Naive B cell (primary cell): Measurements from ENCODE around the gene RTL9. TPM values are rescaled to one million over a fixed set of nuclear protein-coding genes. Genes with fewer than 3 reads are reported as not detected.
A peak's percentile ranks its signal among the peaks of the same experiment; 100 is the strongest.
"Not testable (repeated sequence)": the region's sequence is repeated elsewhere in the genome, so short reads cannot be mapped to it uniquely, and the experiment has no call there.

ENCODE experiments used
- ATAC-seq, 2 donors: fragments of 150-1000 bp; cut with Tn5 transposase; 2 replicates each; pipeline ENCODE4 v1.10.0; 2021; ENCODE audit warnings: low read depth in 2 of 2, mild to moderate bottlenecking in 2 of 2, moderate library complexity in 2 of 2
- DNase-seq: peaks from one replicate; pipeline ENCODE4 v3.0.0; 2022
- H3K27ac Mint-ChIP-seq, 6 donors: one replicate each; pipeline ENCODE4 v1.8.0; 2020 to 2022; ENCODE audit warnings: mild to moderate bottlenecking in 6 of 6, mixed read lengths in 6 of 6, moderate library complexity in 5 of 6, inconsistent platforms in 2 of 6
- H3K27me3 Mint-ChIP-seq, 3 donors: one replicate each; pipeline ENCODE4 v1.8.0; 2021 to 2022; ENCODE audit warnings: mixed read lengths in 3 of 3, mild to moderate bottlenecking in 1 of 3
- H3K36me3 Mint-ChIP-seq, 2 donors: one replicate each; pipeline ENCODE4 v1.8.0; 2020 to 2022; ENCODE audit warnings: mixed read lengths in 2 of 2, inconsistent platforms in 1 of 2, mild to moderate bottlenecking in 1 of 2
- H3K4me1 Mint-ChIP-seq, 3 donors: one replicate each; pipeline ENCODE4 v1.8.0; 2020 to 2022; ENCODE audit warnings: mixed read lengths in 3 of 3, inconsistent platforms in 1 of 3, mild to moderate bottlenecking in 1 of 3, moderate library complexity in 1 of 3
- H3K4me3 Mint-ChIP-seq, 8 donors: one replicate each; pipeline ENCODE4 v1.8.0; 2020 to 2022; ENCODE audit warnings: mild to moderate bottlenecking in 8 of 8, mixed read lengths in 8 of 8, moderate library complexity in 8 of 8, inconsistent platforms in 2 of 8
- H3K9me3 Mint-ChIP-seq, 7 donors: one replicate each; pipeline ENCODE4 v1.8.0; 2020 to 2022; ENCODE audit warnings: mixed read lengths in 7 of 7, mild to moderate bottlenecking in 5 of 7, inconsistent platforms in 2 of 7, moderate library complexity in 1 of 7
- polyA plus RNA-seq, 6 donors: library from polyadenylated mRNA; unstranded; fragments of 300-500 nt; fragmentation: Illumina TruSeq; gene quantifications; one replicate each; pipeline ENCODE4 v1.2.3, GENCODE V29; 2021; ENCODE audit warnings: low read depth in 6 of 6

The RTL9 gene
- polyA plus RNA-seq, 6 donors from 2014 or later: not detected

DNA sequence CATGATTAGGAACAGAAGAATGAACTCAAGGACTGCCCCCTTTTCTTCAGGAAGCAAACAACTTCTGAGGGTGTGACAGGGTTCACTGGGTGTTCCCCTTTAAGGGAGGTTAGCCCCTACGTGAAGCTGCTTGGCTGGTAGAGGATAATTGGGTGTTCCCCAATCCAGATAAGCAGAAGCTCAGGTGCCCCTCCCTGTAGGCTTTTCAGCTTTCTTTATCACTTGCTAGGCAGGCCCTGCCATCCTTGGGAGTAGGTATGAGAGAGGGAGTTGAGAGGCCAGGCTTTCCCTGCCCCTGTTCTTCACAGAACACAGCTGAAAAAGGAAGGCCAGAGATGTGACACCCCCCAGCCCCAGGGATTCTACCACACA lies 44.2 kb downstream of the RTL9 start:
- H3K9me3 Mint-ChIP-seq: peaks cover 0 to 2% (median 0%) of the 10 kb centered on the region in 7 donors
- H3K4me3 Mint-ChIP-seq: no peak overlapping the region
- H3K4me1 Mint-ChIP-seq: peaks cover 0 to 6% (median 4%) of the 10 kb centered on the region in 3 donors
- peaks cover 0 to 17% (median 11%) of the 10 kb centered on the region in 3 donors for H3K27me3 Mint-ChIP-seq
- ATAC-seq (peak; percentile 46 to 54), DNase-seq (no peak)
- peak overlapping the region in 1 of 6 donors; percentile 49 for H3K27ac Mint-ChIP-seq
- no peaks in the 10 kb centered on the region for H3K36me3 Mint-ChIP-seq

DNA sequence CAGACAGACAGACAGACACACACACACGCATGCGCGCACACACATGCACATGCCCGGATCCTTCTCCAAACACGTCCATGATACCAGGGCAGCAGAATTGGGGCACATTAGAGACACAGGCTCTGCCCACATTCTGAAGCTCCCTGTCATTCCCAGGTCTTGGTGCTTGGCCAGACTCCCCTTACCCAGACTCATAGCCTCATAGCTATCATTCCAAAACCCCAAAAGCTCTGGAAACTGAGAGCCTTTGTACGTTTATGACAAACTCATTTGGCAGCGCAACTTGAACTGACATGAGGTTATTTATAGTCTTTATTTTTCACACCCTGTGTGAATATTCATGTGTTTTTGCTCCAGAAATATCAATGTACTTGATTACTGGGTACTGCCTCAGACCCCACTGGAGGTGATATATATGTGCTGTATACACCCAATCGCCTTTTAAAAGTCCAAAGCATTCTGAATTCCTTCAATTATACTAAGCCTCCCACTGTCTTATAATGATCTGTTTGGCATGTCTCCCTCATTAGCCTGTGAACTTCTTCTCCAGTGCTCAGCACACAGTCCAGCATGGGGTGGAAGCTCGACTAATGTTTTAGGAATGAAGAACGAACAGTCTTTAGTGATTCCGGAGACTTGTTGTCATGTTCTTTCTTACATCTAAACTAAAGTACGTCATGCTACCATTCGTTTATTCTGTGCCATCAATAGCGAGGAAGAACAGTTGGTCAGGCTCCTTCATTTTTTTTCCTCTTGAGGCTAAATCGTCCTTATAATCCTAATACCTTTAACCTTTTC lies 45.0 kb downstream of the RTL9 start:
- Mint-ChIP-seq H3K36me3 (no peaks in the 10 kb centered on the region), H3K27me3 (peaks cover 0 to 15% (median 11%) of the 10 kb centered on the region in 3 donors), H3K4me1 (peaks cover 0 to 6% (median 4%) of the 10 kb centered on the region in 3 donors), H3K9me3 (peaks cover 0 to 2% (median 0%) of the 10 kb centered on the region in 7 donors), H3K4me3 (no peak overlapping the region), H3K27ac (peak overlapping the region in 2 of 6 donors; percentile 20 to 27)
- DNase-seq: no peak
- ATAC-seq: no peak

DNA sequence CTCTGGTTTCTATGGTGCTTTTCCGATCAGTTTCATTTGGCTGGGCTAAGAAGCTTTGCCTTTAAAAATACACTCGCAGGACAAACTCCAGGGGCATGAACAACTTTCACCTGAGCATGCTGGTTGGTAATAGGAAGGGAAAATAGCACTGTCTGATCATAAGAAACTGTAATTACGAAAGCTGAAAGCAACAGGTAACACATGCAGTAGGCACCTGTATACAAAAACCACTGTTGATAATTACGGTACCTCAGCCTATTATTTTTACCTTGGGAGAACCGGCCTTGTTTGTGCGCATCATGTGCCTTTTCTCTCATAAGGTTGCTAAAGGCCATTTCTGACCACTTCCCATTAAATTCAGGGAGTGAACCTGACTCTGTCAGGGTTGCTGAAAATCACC lies 45.7 kb downstream of the RTL9 start:
- peaks cover 0 to 6% (median 4%) of the 10 kb centered on the region in 3 donors for H3K4me1 Mint-ChIP-seq

DNA sequence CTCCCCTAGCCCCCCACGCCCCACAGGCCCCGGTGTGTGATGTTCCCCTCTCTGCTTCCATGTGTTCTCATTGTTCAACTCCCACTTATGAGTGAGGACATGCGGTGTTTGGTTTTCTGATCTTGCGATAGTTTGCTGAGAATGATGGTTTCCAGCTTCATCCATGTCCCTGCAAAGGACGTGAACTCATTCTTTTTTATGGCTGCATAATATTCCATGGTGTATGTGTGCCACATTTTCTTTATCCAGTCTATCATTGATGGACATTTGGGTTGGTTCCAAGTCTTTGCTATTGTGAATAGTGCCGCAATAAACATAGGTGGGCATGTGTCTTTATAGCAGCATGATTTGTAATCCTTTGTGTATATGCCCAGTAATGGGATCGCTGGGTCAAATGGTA lies 47.6 kb downstream of the RTL9 start:
- H3K36me3 Mint-ChIP-seq, H3K27ac Mint-ChIP-seq, DNase-seq, H3K9me3 Mint-ChIP-seq, H3K4me3 Mint-ChIP-seq, H3K4me1 Mint-ChIP-seq, ATAC-seq: not testable (repeated sequence)
- H3K27me3 Mint-ChIP-seq: peaks cover 0 to 20% (median 11%) of the 10 kb centered on the region in 3 donors

More for the DNA sequence above, 45.7 kb downstream of the RTL9 start:
- ATAC-seq (no peak), DNase-seq (no peak)
- Mint-ChIP-seq H3K9me3 (peaks cover 0 to 2% (median 0%) of the 10 kb centered on the region in 7 donors), H3K36me3 (no peaks in the 10 kb centered on the region), H3K27ac (no peak overlapping the region), H3K4me3 (no peak overlapping the region), H3K27me3 (peaks cover 0 to 15% (median 11%) of the 10 kb centered on the region in 3 donors)

DNA sequence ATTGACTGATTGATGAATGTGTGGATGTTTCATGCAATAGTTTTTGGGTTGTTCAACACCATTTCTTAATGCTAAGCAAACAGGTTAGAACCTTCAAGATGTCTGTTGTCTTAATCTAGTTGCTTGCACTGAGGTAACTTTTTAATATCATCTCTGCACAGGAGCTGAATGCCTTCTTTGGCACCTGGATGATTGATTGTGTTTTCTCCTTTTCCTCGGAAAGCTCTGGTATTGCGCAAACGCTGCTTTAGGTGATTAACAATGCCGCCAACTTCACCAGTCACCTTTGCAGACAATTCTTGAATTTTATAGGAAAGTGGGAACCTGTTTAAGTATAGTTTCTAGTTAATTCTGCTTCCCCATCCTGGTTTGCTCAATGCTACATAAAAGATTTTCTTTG lies 48.2 kb downstream of the RTL9 start:
- H3K36me3 Mint-ChIP-seq: no peaks in the 10 kb centered on the region
- peaks cover 0 to 2% (median 0%) of the 10 kb centered on the region in 7 donors for H3K9me3 Mint-ChIP-seq
- peaks cover 0 to 6% (median 4%) of the 10 kb centered on the region in 3 donors for H3K4me1 Mint-ChIP-seq
- no peak for ATAC-seq
- no peak overlapping the region for H3K27ac Mint-ChIP-seq
- DNase-seq: no peak
- H3K4me3 Mint-ChIP-seq: no peak overlapping the region
- peaks cover 0 to 17% (median 9%) of the 10 kb centered on the region in 3 donors for H3K27me3 Mint-ChIP-seq

GRCh38 chrX:110407910-110408545 lies 49.4 kb downstream of the RTL9 start:
- Mint-ChIP-seq H3K4me1 (peaks cover 0 to 2% (median 0%) of the 10 kb centered on the region in 3 donors), H3K36me3 (no peaks in the 10 kb centered on the region), H3K9me3 (peaks cover 0 to 2% (median 0%) of the 10 kb centered on the region in 7 donors), H3K27me3 (peaks cover 0 to 14% (median 0%) of the 10 kb centered on the region in 3 donors), H3K27ac (no peak overlapping the region), H3K4me3 (peak overlapping the region in 1 of 8 donors; percentile 37)
- DNase-seq (peak; percentile 39), ATAC-seq (peak in 1 of 2 donors; percentile 50)

Other genes starting within 250 kb of the RTL9 start
- gene AMMECR1, start 40.8 kb upstream of the RTL9 start, polyA plus RNA-seq: 10 to 100 TPM in 1 of 6 donors, 1 to 10 TPM in 5; 4.4 to 11.4 (median 8.2) TPM